Mesendoderm (in vitro differentiated cells): ENCODE results near the gene KIAA2012.

ENCODE experiments used
- DNase-seq: peaks from one replicate; pipeline ENCODE4 v3.0.0; 2013
- H2AK5ac ChIP-seq: 2 replicates; pipeline ENCODE4 v1.6.1; 2013; ENCODE audit warnings: low read length, inconsistent platforms
- H2BK120ac ChIP-seq: 2 replicates; pipeline ENCODE4 v1.6.1; 2013; ENCODE audit warnings: low read depth, mild to moderate bottlenecking, low read length, moderate library complexity, mixed read lengths
- H2BK15ac ChIP-seq: replicated peaks from 2 replicates; pipeline ENCODE4 v1.6.1; 2013; ENCODE audit warnings: low read depth, mild to moderate bottlenecking, moderate library complexity
- H2BK5ac ChIP-seq: 2 replicates; pipeline ENCODE4 v1.6.1; 2013; ENCODE audit warnings: low read length, inconsistent platforms
- H3K18ac ChIP-seq: 2 replicates; pipeline ENCODE4 v1.6.1; 2013; ENCODE audit warnings: mild to moderate bottlenecking, low read length, mixed read lengths
- H3K23ac ChIP-seq: one replicate; pipeline ENCODE4 v1.6.1; 2013; ENCODE audit warnings: low read length
- H3K27ac ChIP-seq: 2 replicates; pipeline ENCODE4 v1.5.1; 2013; ENCODE audit warnings: low read depth, mild to moderate bottlenecking, inconsistent platforms, low read length, moderate library complexity
- H3K27me3 ChIP-seq: 2 replicates; pipeline ENCODE4 v1.6.1; 2013; ENCODE audit warnings: low read length, control low read depth, mild to moderate bottlenecking, inconsistent platforms; ENCODE audit not compliant: insufficient read depth, poor library complexity
- H3K36me3 ChIP-seq: 2 replicates; pipeline ENCODE4 v1.6.1; 2013; ENCODE audit warnings: low read length, inconsistent platforms; ENCODE audit not compliant: control insufficient read depth, insufficient read depth
- H3K4ac ChIP-seq: one replicate; pipeline ENCODE4 v1.6.1; 2013; ENCODE audit warnings: low read depth, mild to moderate bottlenecking, low read length, moderate library complexity
- H3K4me1 ChIP-seq: 2 replicates; pipeline ENCODE4 v1.6.1; 2013; ENCODE audit warnings: low read depth, low read length, inconsistent platforms; ENCODE audit not compliant: control insufficient read depth
- H3K4me2 ChIP-seq: 2 replicates; pipeline ENCODE4 v1.6.1; 2013; ENCODE audit warnings: low read length
- H3K4me3 ChIP-seq: 2 replicates; pipeline ENCODE4 v1.5.1; 2013; ENCODE audit warnings: mild to moderate bottlenecking, low read length
- H3K56ac ChIP-seq: one replicate; pipeline ENCODE4 v1.6.1; 2013; ENCODE audit warnings: low read length
- H3K79me1 ChIP-seq: 2 replicates; pipeline ENCODE4 v1.6.1; 2013; ENCODE audit warnings: low read length, inconsistent platforms
- H3K79me2 ChIP-seq: 2 replicates; pipeline ENCODE4 v1.6.1; 2013; ENCODE audit warnings: mild to moderate bottlenecking, low read length; ENCODE audit not compliant: control insufficient read depth, insufficient read depth
- H3K9ac ChIP-seq: 2 replicates; pipeline ENCODE4 v1.6.1; 2013; ENCODE audit warnings: low read length, inconsistent platforms
- H4K5ac ChIP-seq: one replicate; pipeline ENCODE4 v1.6.1; 2013; ENCODE audit warnings: low read length
- H4K8ac ChIP-seq: one replicate; pipeline ENCODE4 v1.6.1; 2013; ENCODE audit warnings: low read depth, mild to moderate bottlenecking, control low read depth, low read length, moderate library complexity
- WGBS: extraction: QIAGEN DNeasy Blood & Tissue Kit; methylation state at CpG from one replicate; pipeline ENCODE4 v1.1.7; 2013; ENCODE audit warnings: low lambda C conversion rate, missing lambda C conversion rate; ENCODE audit not compliant: insufficient coverage; ENCODE audit errors: extremely low coverage; 5-methylcytosine and 5-hydroxymethylcytosine counted together

Gene KIAA2012

GRCh38 chr2:202046572-202046971 lies 26.5 kb upstream of the KIAA2012 start:
- Histone ChIP-seq H3K18ac (no peak overlapping the region), H2BK120ac (no peak overlapping the region), H3K27me3 (no peaks in the 10 kb centered on the region), H3K4me3 (no peak overlapping the region), H2BK15ac (no peak overlapping the region), H3K9ac (no peak overlapping the region), H3K79me1 (no peaks in the 10 kb centered on the region), H3K36me3 (no peaks in the 10 kb centered on the region), H3K79me2 (no peaks in the 10 kb centered on the region), H3K27ac (no peak overlapping the region), H3K4ac (no peak overlapping the region), H3K4me2 (no peak overlapping the region), H2AK5ac (no peak overlapping the region), H3K56ac (no peak overlapping the region), H3K23ac (no peak overlapping the region), H4K5ac (no peak overlapping the region), H4K8ac (no peak overlapping the region), H3K4me1 (peaks cover 2% of the 10 kb centered on the region), H2BK5ac (no peak overlapping the region)
- no CpG with 5 or more reads among the region's 7 CpGs for WGBS
- DNase-seq = peak; percentile 62

- H3K79me1 ChIP-seq = no peaks in the 10 kb centered on the region
- WGBS = no CpG with 5 or more reads among the region's 2 CpGs
- no peaks in the 10 kb centered on the region for H3K36me3 ChIP-seq
- H2BK120ac ChIP-seq = no peak overlapping the region
- no peak overlapping the region for H4K8ac ChIP-seq
- H3K4me1 ChIP-seq = peaks cover 6% of the 10 kb centered on the region
- H2BK15ac ChIP-seq = no peak overlapping the region
- no peak overlapping the region for H3K4me3 ChIP-seq
- no peaks in the 10 kb centered on the region for H3K79me2 ChIP-seq
- no peak for DNase-seq
- no peak overlapping the region for H3K27ac ChIP-seq
- H2BK5ac ChIP-seq = no peak overlapping the region
- H4K5ac ChIP-seq = no peak overlapping the region
- H2AK5ac ChIP-seq = no peak overlapping the region
- no peak overlapping the region for H3K56ac ChIP-seq
- H3K4ac ChIP-seq = no peak overlapping the region
- H3K4me2 ChIP-seq = no peak overlapping the region
- no peak overlapping the region for H3K9ac ChIP-seq
- no peak overlapping the region for H3K18ac ChIP-seq
- H3K23ac ChIP-seq = no peak overlapping the region
- no peaks in the 10 kb centered on the region for H3K27me3 ChIP-seq
Measured at GRCh38 chr2:202049092-202049728, 23.8 kb upstream of the KIAA2012 start.

- Histone ChIP-seq H3K36me3 (no peaks in the 10 kb centered on the region), H2BK5ac (no peak overlapping the region), H3K4me2 (no peak overlapping the region), H3K18ac (no peak overlapping the region), H3K27me3 (no peaks in the 10 kb centered on the region), H3K9ac (no peak overlapping the region), H3K4ac (no peak overlapping the region), H3K4me1 (peaks cover 6% of the 10 kb centered on the region), H3K56ac (no peak overlapping the region), H2BK120ac (no peak overlapping the region), H3K79me2 (no peaks in the 10 kb centered on the region), H3K23ac (no peak overlapping the region), H2AK5ac (no peak overlapping the region), H4K8ac (no peak overlapping the region), H3K4me3 (no peak overlapping the region), H4K5ac (no peak overlapping the region), H3K27ac (no peak overlapping the region), H2BK15ac (no peak overlapping the region), H3K79me1 (no peaks in the 10 kb centered on the region)
- peak; percentile 62 for DNase-seq
- no CpG with 5 or more reads among the region's 1 CpG for WGBS
Measured at GRCh38 chr2:202049840-202050239, 23.2 kb upstream of the KIAA2012 start.

GRCh38 chr2:202050652-202051051 lies 22.4 kb upstream of the KIAA2012 start:
- H4K5ac ChIP-seq = no peak overlapping the region
- no peak overlapping the region for H3K18ac ChIP-seq
- H2BK120ac ChIP-seq = no peak overlapping the region
- H3K23ac ChIP-seq = no peak overlapping the region
- no peak overlapping the region for H3K27ac ChIP-seq
- no peaks in the 10 kb centered on the region for H3K27me3 ChIP-seq
- H3K79me1 ChIP-seq = no peaks in the 10 kb centered on the region
- H2BK5ac ChIP-seq = no peak overlapping the region
- H3K36me3 ChIP-seq = no peaks in the 10 kb centered on the region
- H4K8ac ChIP-seq = no peak overlapping the region
- peaks cover 6% of the 10 kb centered on the region for H3K4me1 ChIP-seq
- no peak overlapping the region for H2BK15ac ChIP-seq
- no peak overlapping the region for H3K9ac ChIP-seq
- no peak overlapping the region for H3K4me3 ChIP-seq
- H3K79me2 ChIP-seq = no peaks in the 10 kb centered on the region
- no peak overlapping the region for H3K4me2 ChIP-seq
- no peak overlapping the region for H3K56ac ChIP-seq
- no peak for DNase-seq
- H2AK5ac ChIP-seq = no peak overlapping the region
- H3K4ac ChIP-seq = no peak overlapping the region

GRCh38 chr2:202051499-202052161 lies 21.4 kb upstream of the KIAA2012 start:
- Histone ChIP-seq H2BK120ac (no peak overlapping the region), H2BK15ac (no peak overlapping the region), H3K4ac (no peak overlapping the region), H3K27ac (no peak overlapping the region), H4K8ac (no peak overlapping the region), H3K4me3 (no peak overlapping the region), H3K4me1 (peaks cover 4% of the 10 kb centered on the region), H3K9ac (no peak overlapping the region), H2BK5ac (no peak overlapping the region), H2AK5ac (no peak overlapping the region), H3K27me3 (no peaks in the 10 kb centered on the region), H3K79me2 (no peaks in the 10 kb centered on the region), H3K4me2 (no peak overlapping the region), H4K5ac (no peak overlapping the region), H3K18ac (no peak overlapping the region), H3K79me1 (no peaks in the 10 kb centered on the region), H3K23ac (no peak overlapping the region), H3K36me3 (no peaks in the 10 kb centered on the region), H3K56ac (no peak overlapping the region)
- peak; percentile 65 for DNase-seq
- no CpG with 5 or more reads among the region's 8 CpGs for WGBS

GRCh38 chr2:202052235-202052634 lies 20.8 kb upstream of the KIAA2012 start:
- H3K27ac ChIP-seq = no peak overlapping the region
- H3K4ac ChIP-seq = no peak overlapping the region
- H2BK15ac ChIP-seq = no peak overlapping the region
- no peak for DNase-seq
- H3K36me3 ChIP-seq = no peaks in the 10 kb centered on the region
- no peak overlapping the region for H3K9ac ChIP-seq
- no peaks in the 10 kb centered on the region for H3K79me1 ChIP-seq
- no CpG with 5 or more reads among the region's 1 CpG for WGBS
- no peak overlapping the region for H3K23ac ChIP-seq
- no peak overlapping the region for H3K56ac ChIP-seq
- H3K4me3 ChIP-seq = no peak overlapping the region
- H2BK120ac ChIP-seq = no peak overlapping the region
- H3K79me2 ChIP-seq = no peaks in the 10 kb centered on the region
- H4K5ac ChIP-seq = no peak overlapping the region
- no peak overlapping the region for H4K8ac ChIP-seq
- H2BK5ac ChIP-seq = no peak overlapping the region
- H3K18ac ChIP-seq = no peak overlapping the region
- H2AK5ac ChIP-seq = no peak overlapping the region
- H3K4me2 ChIP-seq = no peak overlapping the region
- peaks cover 4% of the 10 kb centered on the region for H3K4me1 ChIP-seq
- no peaks in the 10 kb centered on the region for H3K27me3 ChIP-seq
